Activated CD8-positive, alpha-beta memory T cell treated with anti-CD3 and anti-CD28 coated beads, Interleukin-2, amount 50 U/mL, for 1 hour (primary cell): ENCODE data around the gene FAP.

ENCODE experiments used
- DNase-seq: peaks from one replicate; pipeline ENCODE4 v3.0.0-alpha.2; 2020; ENCODE audit errors: extremely low read depth

The FAP gene

GRCh38 chr2:162243294-162243693 is at the start of gene FAP:
FAP (minus strand) TSS chr2:162243445; CDS start chr2:162243327, 118 bp downstream.
- no peak for DNase-seq

GRCh38 chr2:162291748-162292147 is 48.5 kb upstream of the FAP start:
- DNase-seq = no peak

GRCh38 chr2:162282765-162283425 is 39.6 kb upstream of the FAP start:
- DNase-seq = no peak

GRCh38 chr2:162280654-162281053 is 37.4 kb upstream of the FAP start:
- no peak for DNase-seq

- no peak for DNase-seq
Observed at GRCh38 chr2:162277381-162277780, 34.1 kb upstream of the FAP start.

- no peak for DNase-seq
Observed at GRCh38 chr2:162267996-162268395, 24.8 kb upstream of the FAP start.

GRCh38 chr2:162267496-162267895 is 24.3 kb upstream of the FAP start:
- no peak for DNase-seq

GRCh38 chr2:162266460-162266760 is 23.2 kb upstream of the FAP start:
- no peak for DNase-seq

- DNase-seq = no peak
Observed at GRCh38 chr2:162265666-162266459, 22.6 kb upstream of the FAP start.

- DNase-seq = no peak
Observed at GRCh38 chr2:162261032-162261945, 18.0 kb upstream of the FAP start.

GRCh38 chr2:162258686-162259085 is 15.4 kb upstream of the FAP start:
- DNase-seq = no peak

- no peak for DNase-seq
Observed at GRCh38 chr2:162258169-162258568, 14.9 kb upstream of the FAP start.

GRCh38 chr2:162257425-162257824 is 14.2 kb upstream of the FAP start:
- DNase-seq = no peak

GRCh38 chr2:162256591-162256991 is 13.3 kb upstream of the FAP start:
- DNase-seq = no peak

GRCh38 chr2:162254236-162254871 is 11.1 kb upstream of the FAP start:
- no peak for DNase-seq

- DNase-seq = no peak
Observed at GRCh38 chr2:162253435-162253834, 10.2 kb upstream of the FAP start.

GRCh38 chr2:162252153-162252552 is 8.9 kb upstream of the FAP start:
- no peak for DNase-seq

GRCh38 chr2:162245781-162246180 is 2.5 kb upstream of the FAP start:
- DNase-seq = no peak

GRCh38 chr2:162245061-162245460 is 1.8 kb upstream of the FAP start:
- DNase-seq = no peak

- no peak for DNase-seq
Observed at GRCh38 chr2:162244541-162245031, 1.3 kb upstream of the FAP start.

- no peak for DNase-seq
Observed at GRCh38 chr2:162243715-162244114, 470 bp upstream of the FAP start.
